Kidney (tissue), 14 donors: Measurements from ENCODE around the gene KLHL30. TPM values are rescaled to one million over a fixed set of nuclear protein-coding genes. Genes with fewer than 3 reads are reported as not detected.

ENCODE experiments used
- DNase-seq, 5 donors: peaks; one replicate each; pipeline ENCODE4 v3.0.0-alpha.2; 2013 to 2020
- FAIRE-seq: peaks from 2 replicates; lab custom pipeline; 2012; peaks lifted over from hg19 to GRCh38; lab: Jason Lieb, UNC
- H3K27ac ChIP-seq, 2 donors: one replicate each; pipeline ENCODE4 v1.7.0; 2013; ENCODE audit warnings: low read depth in 2 of 2, low read length in 2 of 2, inconsistent platforms in 1 of 2
- H3K27me3 ChIP-seq: one replicate; pipeline ENCODE4 v1.7.1; 2013; ENCODE audit warnings: low read length, inconsistent platforms; ENCODE audit not compliant: control insufficient read depth, insufficient read depth
- H3K36me3 ChIP-seq, 3 donors: one replicate each; pipeline versions ENCODE4 v1.7.0 to v1.7.1; 2013; ENCODE audit warnings: low read length in 3 of 3, control low read depth in 1 of 3, inconsistent platforms in 1 of 3; ENCODE audit not compliant: insufficient read depth in 3 of 3, control insufficient read depth in 2 of 3
- H3K4me1 ChIP-seq, 3 donors: one replicate each; pipeline versions ENCODE4 v1.7.0 to v1.7.1; 2013; ENCODE audit warnings: low read length in 3 of 3, inconsistent platforms in 1 of 3, low read depth in 1 of 3; ENCODE audit not compliant: control insufficient read depth in 2 of 3, insufficient read depth in 2 of 3
- H3K4me3 ChIP-seq, 3 donors: one replicate each; pipeline versions ENCODE4 v1.7.0 to v1.8.1; 2013; ENCODE audit warnings: low read length in 3 of 3, control low read depth in 1 of 3, inconsistent platforms in 1 of 3
- H3K9ac ChIP-seq, 3 donors: one replicate each; pipeline versions ENCODE4 v1.7.0 to v1.7.1; 2013; ENCODE audit warnings: low read length in 3 of 3, control low read depth in 1 of 3, inconsistent platforms in 1 of 3
- H3K9me3 ChIP-seq, 3 donors: one replicate each; pipeline versions ENCODE4 v1.7.0 to v1.7.1; 2013; ENCODE audit warnings: low read length in 3 of 3, control low read depth in 1 of 3, inconsistent platforms in 1 of 3; ENCODE audit not compliant: control insufficient read depth in 2 of 3, insufficient read depth in 1 of 3
- intact Hi-C: fragments of 100-400 bp; cut with DNase I; formaldehyde crosslinking; loops from one replicate; pipeline ENCODE4 v1.11.1; 2022
- polyA plus RNA-seq: library from polyadenylated mRNA; stranded (reverse); fragments of 350-450 nt; fragmentation: Illumina TruSeq; extraction: RNeasy Lipid Tissue Mini Kit (QIAGEN cat#74804); gene quantifications from one replicate; pipeline ENCODE4 v1.2.3, GENCODE V29; 2014; ENCODE audit warnings: low read depth, low replicate concordance; ENCODE audit not compliant: insufficient read depth
- total RNA-seq: library from RNA; stranded (reverse); fragmentation: NEBNext Ultra II Directional; extraction: Animal tissue kit (Norgen Biotek cat#: 25700); gene quantifications from one replicate; pipeline ENCODE4 v1.2.1, GENCODE V29; 2021
- TF ChIP-seq, protein P1 (sequence below): IDR thresholded peaks from 3 replicates; pipeline ENCODE4 v1.5.1; 2012; ENCODE audit warnings: mild to moderate bottlenecking, moderate library complexity, borderline replicate concordance; ENCODE audit not compliant: insufficient read depth; ENCODE audit errors: extremely low read depth
- donor health status: control.
- donor health status: control.
- donor health status: control.
- donor health status: control.
- donor health status: control.
- donor health status: DM: yes; HTN: yes; CAD: no.
- donor health status: Normal renal cell carcinoma (clear cell type).

The KLHL30 gene
- total and polyA plus RNA-seq, 2 donors from 2014 or later, result 0.24 to 5.7 TPM

DNA sequence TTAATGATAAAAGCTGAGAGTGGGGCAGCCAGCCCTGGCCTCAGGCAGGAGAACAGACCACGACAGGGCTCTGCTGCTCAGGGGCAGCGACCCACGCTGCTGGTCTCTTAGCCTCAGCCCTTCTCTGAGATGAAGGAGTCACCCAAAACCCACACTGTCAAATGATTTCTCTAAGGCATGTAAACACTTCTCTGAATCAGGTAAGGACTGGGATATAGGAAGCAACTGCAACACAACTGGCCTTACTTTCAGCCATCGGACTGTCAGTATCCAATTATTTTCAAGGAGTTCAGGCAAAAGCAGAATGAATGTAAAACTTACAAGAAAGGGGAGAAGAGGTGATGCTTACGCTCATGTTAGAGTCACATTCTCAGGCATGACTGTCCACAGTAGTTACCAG, 42.1 kb downstream of the KLHL30 start:
- Histone ChIP-seq H3K4me1 (no peaks in the 10 kb centered on the region), H3K9me3 (no peaks in the 10 kb centered on the region), H3K27ac (no peak overlapping the region), H3K9ac (no peak overlapping the region), H3K27me3 (no peaks in the 10 kb centered on the region), H3K36me3 (peaks cover 8 to 75% (median 55%) of the 10 kb centered on the region in 3 donors), H3K4me3 (no peak overlapping the region)
- DNase-seq (no peak), FAIRE-seq (no peak)
- intact Hi-C loops, result no loop called here
- TF ChIP-seq, protein P1, sequence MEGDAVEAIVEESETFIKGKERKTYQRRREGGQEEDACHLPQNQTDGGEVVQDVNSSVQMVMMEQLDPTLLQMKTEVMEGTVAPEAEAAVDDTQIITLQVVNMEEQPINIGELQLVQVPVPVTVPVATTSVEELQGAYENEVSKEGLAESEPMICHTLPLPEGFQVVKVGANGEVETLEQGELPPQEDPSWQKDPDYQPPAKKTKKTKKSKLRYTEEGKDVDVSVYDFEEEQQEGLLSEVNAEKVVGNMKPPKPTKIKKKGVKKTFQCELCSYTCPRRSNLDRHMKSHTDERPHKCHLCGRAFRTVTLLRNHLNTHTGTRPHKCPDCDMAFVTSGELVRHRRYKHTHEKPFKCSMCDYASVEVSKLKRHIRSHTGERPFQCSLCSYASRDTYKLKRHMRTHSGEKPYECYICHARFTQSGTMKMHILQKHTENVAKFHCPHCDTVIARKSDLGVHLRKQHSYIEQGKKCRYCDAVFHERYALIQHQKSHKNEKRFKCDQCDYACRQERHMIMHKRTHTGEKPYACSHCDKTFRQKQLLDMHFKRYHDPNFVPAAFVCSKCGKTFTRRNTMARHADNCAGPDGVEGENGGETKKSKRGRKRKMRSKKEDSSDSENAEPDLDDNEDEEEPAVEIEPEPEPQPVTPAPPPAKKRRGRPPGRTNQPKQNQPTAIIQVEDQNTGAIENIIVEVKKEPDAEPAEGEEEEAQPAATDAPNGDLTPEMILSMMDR, result no peak

DNA sequence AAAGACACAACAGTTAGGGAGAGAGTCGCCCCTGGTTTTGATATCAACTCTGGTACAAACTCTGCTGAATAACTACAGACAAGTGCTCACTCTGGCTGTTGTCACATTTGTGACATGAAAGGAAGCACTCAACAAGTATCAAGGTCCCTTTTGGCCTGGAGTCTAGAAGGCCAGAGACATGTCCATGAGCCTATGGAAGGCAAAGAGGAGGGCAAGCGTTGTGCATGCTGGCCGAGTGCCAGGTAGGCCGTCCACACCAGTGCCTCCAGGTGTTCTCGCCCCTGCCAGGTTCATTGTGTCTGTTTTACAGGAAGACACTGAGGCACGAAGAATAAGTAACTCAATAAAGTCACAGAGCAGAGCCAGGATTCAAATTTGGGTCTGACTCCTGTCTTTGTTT, 43.9 kb downstream of the KLHL30 start:
- Histone ChIP-seq H3K27me3 (no peaks in the 10 kb centered on the region), H3K4me1 (no peaks in the 10 kb centered on the region), H3K36me3 (peaks cover 13 to 84% (median 59%) of the 10 kb centered on the region in 3 donors), H3K4me3 (no peak overlapping the region), H3K9me3 (no peaks in the 10 kb centered on the region), H3K9ac (no peak overlapping the region), H3K27ac (no peak overlapping the region)
- intact Hi-C loops, result no loop called here
- DNase-seq (no peak), FAIRE-seq (no peak)
- TF ChIP-seq, protein P1, result no peak

DNA sequence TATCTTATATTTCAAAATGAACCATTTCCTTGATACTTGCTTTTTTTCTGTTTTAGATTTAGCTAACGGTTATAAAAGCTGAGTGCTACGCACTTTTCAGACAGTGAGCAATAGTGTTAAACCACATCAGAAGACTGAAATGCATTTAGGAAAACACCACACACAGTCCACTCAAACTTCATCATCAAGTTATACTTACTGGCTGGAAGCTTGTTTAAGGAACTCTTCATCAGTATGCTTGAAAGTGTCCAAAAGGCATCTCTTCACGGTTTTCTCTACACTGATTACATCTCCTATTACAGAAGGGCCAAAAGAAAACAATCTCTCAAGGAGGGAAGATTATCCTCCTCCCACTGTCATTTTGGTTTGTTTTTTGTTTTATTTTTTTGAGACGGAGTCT, 45.4 kb downstream of the KLHL30 start:
- intact Hi-C loops, result no loop called here
- no peak overlapping the region for H3K4me3 ChIP-seq
- H3K9ac ChIP-seq, result no peak overlapping the region
- no peaks in the 10 kb centered on the region for H3K9me3 ChIP-seq
- H3K27me3 ChIP-seq, result no peaks in the 10 kb centered on the region
- peaks cover 13 to 87% (median 67%) of the 10 kb centered on the region in 3 donors for H3K36me3 ChIP-seq
- FAIRE-seq (no peak), DNase-seq (no peak)
- TF ChIP-seq, protein P1, result no peak
- no peak overlapping the region for H3K27ac ChIP-seq
- no peaks in the 10 kb centered on the region for H3K4me1 ChIP-seq
